Pulmonary artery endothelial cell (primary cell): ENCODE results near the gene WASF1. TPM values are rescaled to one million over a fixed set of nuclear protein-coding genes. Genes with fewer than 3 reads are reported as not detected.
"Not testable (repeated sequence)": the region's sequence is repeated elsewhere in the genome, so short reads cannot be mapped to it uniquely, and the experiment has no call there.

Source experiments
- DNase-seq: peaks from one replicate; pipeline ENCODE4 v3.0.0-alpha.2; 2011; ENCODE audit warnings: low read depth, low spot score
- total RNA-seq: library from RNA; depleted of rRNA; stranded (reverse); fragments of >200 nt; gene quantifications from 2 replicates; pipeline ENCODE4 v1.2.3, GENCODE V29; 2014

WASF1 gene
- total RNA-seq, 1 donor from 2014 or later = 5.7 TPM

DNA sequence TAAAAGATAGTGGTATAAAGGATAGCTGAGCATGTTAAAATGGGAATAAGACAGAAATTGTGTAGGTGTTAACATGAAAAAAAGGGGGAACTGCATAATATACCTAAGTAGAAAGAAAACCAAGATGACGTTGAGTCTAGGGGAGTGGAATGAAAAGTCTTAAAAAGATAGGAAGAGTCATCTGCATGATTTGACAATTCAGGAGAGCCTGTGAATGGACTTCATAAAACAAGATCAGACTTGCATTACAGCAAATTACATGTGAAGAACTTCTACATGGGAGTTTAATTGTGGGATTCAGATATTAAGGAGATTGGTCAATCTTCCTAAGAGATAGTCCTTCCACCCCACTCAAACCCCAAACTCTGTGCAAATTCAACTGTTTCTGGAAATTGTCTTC is 85.5 kb downstream of the WASF1 start:
- no peak for DNase-seq

DNA sequence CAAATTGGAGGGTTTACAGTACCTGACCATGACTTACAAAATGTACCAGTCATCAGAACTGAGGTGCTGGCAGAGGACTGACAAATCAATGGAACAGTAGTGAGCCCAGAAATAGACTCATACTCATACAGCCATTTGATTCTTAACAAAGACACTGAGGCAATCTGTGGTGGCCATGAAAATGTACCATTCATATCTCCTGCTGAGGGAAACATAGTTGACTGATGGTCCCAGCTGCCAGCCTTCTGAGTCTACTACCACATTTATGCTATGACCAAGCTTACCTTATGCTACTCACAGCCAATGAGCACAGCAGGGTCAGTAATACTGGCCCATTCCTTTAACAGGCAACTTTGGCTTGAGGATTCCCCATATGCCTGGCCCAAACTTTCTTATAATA is 88.6 kb downstream of the WASF1 start:
- no peak for DNase-seq

DNA sequence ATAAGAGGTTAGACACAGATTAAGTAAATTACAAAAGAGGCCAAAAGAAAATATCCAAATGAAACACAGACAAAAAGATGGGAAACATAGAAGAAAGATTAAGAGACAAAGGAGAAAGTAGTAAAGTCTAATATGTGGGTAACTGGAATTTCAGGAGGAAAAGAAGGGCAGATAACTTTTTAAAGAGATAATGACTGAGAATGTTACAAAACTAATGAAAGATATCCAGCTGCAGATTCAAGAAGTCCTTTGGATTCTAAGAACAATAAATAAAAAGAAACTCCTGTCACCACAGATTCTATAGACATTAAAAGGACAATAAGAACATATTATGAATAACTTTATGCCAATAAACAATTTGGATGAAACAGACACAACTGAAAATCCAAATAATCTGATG is 90.1 kb downstream of the WASF1 start:
- no peak for DNase-seq

DNA sequence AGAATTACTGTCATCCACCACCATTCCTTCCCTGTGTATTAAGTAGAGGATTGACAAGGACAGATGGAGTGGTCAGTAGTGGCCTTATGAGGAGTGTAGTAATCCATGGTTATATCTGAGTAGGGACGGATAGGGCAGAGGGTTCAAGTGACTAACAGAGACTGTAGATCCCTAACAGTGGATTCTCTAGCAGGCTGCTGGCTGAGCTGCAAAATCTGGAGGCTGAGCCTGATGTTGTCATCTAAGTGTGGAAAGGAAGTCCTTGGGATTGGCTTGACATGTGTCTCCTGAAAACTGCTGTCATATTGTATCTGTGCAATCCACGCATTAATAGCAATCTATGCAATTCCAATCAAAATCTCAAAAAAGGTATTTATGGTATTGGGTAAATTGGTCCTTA is 94.2 kb downstream of the WASF1 start:
- no peak for DNase-seq

DNA sequence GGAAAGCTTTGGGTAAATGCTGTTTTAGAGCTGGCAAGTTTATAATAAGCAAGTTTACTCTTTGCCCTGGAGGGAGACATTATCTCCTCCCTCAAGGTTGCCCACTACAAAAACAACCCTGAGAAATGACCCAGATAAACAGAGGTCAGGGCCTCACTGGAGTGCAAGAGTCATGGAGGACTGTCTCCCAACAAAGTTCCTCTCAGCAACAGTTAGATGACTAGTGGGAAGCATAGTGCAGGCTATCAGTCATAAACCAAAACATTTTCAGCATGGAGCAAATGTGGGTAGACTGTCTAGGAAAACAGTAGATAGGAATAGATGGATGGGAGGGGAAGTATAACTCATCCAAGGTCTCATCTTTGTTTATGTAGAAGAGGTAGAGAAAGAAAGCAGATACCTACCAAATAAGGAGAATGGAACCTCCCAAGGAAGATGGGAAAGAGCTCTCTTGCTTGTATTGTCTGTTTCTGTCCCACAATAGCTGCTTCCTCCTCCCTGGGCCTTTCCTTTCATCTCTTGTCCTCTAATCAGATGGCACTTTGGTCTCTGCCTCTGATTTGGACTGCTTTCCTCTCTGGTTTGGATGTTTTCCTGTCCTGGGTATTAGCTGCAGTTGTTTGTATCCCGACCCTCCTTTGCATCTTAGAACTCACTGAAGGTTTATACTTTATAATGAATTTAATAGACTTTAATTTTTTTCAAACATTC is 95.4 kb downstream of the WASF1 start:
- DNase-seq = no peak

DNA sequence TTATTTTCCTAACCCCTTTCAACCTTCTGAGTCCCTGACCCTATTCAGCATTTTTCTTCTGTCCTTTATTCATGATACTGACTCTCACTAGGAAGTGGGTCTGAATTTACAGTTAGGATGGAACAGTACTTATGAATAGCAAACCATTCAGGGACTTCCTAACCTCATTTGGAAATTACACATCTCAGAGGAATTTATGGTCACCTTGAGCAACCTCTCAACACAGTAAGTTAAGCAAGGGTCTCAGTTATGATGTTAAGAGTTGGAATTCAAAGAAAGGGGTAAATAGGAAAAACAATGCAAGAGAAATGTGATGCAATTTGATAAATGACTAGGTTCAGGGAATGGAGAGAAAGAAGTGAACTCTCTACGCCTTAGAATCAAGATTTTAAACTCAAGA is 104.1 kb downstream of the WASF1 start:
- no peak for DNase-seq

DNA sequence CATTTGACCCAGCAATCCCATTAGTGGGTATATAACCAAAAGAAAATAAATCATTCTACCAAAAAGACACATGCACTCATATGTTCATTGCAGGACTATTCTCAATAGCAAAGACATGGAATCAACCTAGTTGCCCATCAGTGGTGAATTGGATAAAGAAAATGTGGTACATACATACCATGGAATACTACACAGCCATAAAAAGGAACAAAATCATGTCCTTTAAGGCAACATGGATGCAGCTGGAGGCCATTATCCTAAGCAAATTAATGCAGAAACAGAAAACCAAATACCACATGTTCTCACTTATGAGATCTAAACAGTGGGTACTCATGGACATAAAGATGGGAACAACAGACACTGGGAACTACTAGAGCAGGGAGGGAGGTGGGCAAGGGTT is 106.0 kb downstream of the WASF1 start:
- not testable (repeated sequence) for DNase-seq

DNA sequence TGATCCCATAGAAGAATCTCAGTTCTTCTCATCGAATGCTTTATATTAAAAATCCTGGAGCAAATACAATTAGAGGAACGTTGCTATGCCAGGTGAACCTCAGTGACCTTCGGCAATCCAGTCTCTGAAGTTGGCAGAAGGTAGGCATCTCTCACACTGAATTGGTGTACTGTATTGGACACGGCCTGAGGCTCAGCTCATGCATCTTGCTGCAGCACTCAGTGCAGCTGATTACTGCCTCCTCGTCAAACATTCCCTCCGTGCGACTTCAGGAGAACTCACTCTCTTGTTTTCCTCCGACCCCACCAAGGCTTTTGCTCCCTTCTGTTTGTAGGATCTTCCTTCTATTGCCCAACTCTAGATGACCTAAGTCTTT is 110.9 kb downstream of the WASF1 start:
- no peak for DNase-seq

DNA sequence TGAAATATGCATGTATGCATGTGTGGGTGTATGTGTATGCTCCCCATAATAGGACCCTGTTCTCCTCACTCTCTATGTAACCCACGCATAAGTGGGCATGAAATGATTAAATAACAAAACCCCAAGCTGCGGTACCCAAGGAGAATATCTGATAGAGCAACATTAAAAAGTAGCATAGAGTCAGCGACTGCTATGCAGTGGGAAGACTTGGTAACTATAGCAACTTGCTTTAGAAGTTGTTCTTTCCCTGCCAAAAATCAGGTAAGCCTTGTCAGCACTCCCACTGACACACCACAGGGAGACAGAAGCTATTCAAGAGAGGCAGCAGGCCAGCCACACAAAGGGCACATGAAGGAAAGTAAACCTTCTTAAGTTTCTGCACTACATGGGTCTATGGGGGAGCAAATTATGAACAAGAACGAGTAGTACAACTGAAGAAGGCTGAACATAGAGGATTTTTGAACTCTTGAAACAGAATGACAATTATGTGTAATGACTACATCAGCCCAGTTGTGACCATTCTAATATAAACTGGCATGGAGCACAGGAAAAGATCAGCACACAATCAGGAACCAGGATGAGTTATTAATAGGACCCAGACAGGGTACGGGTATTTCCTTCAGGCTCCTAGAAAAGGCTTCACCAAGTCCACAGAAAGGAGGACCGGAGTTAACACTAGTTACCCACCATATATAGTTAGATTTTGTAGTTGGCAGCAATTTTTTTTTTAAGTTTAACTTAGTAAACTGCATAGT is 111.5 kb downstream of the WASF1 start:
- no peak for DNase-seq

DNA sequence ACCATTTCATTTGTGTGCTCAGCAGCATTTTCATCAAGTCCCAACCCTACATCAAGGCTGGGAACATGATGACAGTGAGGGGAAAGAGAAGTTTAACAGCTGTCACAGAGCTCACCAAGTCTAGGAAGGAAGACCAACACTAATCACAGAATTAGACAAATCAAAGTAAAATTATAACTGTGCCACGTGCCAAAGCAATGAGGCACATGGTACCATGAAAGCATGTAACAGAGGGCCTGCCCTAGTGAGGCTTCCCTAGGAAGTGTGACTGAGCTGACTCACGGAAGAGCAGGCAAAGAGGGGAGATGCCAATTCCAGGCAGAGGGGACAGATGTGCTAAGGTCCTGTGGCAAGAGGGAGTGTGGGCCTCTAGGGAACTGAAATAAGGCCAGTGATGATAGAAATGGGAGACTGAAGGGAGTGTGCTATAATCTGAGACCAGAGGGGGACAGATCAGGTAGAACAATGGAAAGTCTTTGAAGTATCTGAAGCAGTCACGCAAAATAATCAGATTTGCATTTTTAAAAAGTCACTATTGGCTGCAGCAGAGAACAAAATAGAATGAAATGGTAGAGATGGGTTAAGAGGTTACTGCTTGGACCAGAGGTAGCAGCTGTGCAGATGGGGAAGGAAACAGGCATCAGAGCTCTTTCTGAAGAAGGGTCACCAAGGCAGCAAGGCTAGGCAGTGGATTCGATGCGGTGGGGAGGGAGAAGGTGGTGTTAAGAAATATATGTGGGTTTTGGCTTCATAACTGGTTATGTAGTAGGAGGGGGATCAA is 114.5 kb downstream of the WASF1 start:
- no peak for DNase-seq

DNA sequence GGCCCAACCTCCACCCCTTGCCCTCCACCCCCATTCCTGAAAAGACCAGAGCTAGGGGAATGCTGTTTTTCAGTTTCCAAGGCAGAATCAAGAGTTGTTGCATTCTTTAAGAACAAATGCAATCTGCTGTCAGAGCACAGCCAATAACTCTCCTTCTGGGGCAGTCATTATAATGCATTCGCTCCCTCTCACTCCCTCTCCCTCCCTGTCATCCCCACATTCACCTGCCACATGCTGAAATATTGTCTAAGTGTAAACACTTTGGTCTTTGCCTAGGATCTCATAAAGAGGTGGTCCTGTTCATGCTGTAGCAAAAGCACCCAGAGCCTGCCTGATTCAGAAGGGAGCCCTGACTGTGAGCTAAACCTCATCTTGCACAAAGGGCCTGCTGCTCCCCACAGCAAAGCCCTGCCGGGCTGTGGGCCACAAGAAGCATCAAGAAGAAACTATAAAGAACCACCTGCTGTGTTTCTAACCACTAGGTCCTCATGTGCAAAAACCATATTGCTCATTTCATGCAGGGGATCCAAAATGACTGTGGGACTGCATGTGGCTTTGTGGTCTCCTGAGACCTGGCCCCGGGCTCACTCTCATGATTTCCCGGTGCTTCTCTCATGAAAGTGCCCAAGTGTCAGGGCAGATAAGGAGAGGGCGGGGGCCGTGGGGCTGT is 115.7 kb downstream of the WASF1 start:
- no peak for DNase-seq

DNA sequence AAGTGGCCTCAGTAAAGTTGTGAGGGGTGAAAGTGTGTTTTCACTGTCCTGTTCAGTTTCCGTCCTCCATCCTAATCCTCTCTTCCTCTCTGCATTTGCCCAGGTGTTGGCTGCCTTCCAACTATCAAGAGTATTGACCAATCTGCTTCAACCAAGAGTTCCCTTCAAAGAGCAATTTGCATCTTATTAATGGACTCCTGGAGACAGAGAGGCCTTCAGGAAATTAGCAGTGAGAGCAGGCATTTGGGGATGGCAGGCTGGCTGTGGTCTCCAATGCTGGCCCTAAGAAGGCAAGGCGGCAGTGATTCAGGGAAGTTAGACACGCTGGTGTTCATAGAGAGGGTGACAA is 124.1 kb downstream of the WASF1 start:
- no peak for DNase-seq

DNA sequence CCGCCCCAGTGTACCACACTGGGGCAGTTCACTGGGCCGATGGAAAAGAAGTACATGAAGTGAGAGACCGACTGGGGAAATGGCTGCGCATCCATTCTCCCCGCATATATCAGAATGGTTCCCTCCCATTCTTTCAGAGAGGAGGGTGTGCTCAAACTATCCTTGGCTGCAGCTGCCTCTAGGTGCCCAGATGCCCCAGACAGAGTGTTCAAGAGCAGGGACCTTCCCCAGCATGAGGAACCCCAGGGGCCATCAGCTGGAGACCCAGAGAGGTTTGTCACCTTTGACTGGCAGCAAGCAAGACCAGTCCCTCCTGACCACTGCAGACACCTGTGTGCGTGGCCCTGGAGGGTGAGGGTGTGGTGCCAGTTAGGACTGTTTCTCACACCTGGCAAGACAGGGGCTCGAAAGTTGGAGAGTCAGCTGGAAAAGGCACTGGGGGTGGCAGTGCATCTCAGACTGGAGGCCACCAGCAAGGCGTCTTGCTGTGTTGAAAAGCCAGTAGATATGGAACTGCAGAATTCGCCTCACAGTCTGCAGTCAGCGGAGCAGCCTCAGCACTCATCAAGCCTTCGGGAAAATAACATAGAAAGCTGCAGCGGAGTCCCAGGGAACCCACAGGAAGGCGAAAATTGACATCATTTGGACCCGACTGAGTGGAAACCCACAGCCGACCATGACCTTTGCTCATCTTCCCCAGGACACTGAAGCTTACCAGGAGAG is 124.6 kb downstream of the WASF1 start:
- no peak for DNase-seq

DNA sequence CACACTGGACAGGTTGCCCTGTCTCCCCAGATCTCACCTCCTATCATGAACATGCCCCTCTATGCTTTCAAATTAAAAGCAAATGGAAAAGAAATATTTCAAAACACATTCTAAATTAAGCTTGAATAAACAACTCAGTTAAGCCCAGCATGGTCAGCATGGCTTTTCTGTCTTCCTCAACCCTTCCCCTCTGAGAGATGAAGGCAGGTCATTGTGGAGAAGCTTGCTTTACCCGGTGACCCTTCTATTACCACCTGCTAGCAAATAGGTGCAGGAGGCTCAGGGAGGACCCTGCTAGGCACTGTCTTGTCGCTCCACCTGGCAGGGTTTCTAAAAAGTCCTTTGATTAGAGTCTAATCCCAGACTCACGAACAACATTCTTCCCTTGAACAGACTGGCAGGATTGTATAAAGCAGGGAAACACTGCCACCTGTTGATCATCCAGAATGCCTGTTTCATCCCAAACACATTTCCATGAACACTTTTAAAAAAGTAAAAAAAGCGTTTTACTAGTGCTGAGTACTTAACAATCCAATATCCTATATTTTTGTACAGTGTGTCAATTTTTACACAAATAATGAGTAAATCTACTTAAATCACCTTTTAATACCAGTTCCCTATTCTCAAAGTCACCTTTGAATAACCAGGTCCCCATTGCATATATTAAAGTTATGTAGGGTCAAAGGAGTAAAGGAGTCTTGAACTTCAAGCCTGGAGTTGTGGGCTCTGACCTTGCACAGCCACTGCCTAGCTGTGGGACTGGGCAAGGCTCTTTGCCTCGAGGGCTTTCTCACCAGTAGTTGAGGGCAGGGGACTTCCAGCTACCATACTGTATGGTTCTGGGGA is 125.9 kb downstream of the WASF1 start:
- DNase-seq = peak; percentile 22

DNA sequence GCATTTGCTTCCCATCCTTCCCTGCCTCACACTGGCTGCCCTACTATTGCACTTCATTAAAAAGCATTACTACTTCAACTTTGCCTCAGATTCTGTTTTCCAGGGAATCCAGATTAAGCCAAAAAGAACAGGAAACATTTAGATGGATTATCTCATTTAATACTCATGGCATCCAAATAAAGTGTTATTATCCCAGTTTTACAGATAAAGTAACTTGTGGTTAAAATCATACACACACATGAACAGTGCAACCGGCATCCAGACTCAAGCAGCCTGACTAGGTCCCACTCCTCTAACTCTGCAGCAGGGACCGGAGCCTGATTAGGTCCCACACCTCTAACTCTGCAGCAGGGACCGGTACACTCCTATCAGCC is 129.0 kb downstream of the WASF1 start:
- DNase-seq = no peak

Other genes starting within 250 kb of the WASF1 start
- gene GPR6, start 201.4 kb downstream of the WASF1 start, total RNA-seq = not detected in 2 replicates
- gene CDC40, start 757 bp upstream of the WASF1 start, total RNA-seq = 25.2 and 35.9 TPM in 2 replicates
- gene METTL24, start 178.7 kb upstream of the WASF1 start, total RNA-seq = not detected in 2 replicates
- 0.53 and 2.7 TPM in 2 replicates for gene DDO, start 235.9 kb upstream of the WASF1 start, total RNA-seq